Fibroblast of skin of right quadriceps (primary cell): ENCODE results near the gene WIPF2.

Experiments
- DNase-seq: peaks from one replicate; pipeline ENCODE4 v3.0.0-alpha.2; 2013

WIPF2 gene

DNA sequence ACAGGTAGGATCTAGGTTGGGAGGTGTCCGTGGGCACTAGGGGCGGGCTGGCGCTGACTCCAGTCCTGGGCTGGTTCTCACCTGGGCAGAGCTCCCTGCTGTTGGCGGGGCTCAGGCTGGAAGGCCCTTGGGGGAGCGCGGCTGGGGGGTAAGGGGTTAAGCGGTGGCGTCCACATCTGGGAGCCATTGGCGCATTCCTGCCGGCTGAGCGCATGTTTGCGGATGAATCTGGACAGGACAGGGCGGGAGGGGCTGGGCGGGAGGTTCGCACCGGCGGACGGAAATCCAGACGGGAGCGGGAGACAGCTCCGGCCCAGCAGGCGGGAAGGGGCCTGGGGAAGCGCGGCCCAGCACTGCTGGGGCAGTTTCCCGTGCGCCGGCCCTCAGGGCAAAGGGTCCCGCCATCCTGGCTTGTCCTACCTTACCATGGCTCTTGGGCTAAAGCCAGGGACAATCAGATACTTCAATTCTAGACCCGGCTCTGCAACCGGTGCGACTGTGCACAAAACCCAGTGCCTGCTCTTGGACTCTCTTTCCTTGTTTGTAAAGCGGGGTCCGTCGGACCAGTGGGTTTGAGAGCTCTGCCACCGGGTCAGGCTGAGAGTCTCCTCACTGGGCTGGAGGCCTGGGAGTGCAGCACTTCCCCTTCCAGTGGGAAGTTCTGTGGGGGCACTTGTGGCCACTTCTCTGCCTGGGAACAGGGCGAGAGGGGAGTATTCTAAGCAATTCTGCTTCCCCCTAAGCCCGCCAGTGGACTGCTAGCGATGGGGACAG lies 97.7 kb downstream of the WIPF2 start:
- peak; percentile 83 for DNase-seq

DNA sequence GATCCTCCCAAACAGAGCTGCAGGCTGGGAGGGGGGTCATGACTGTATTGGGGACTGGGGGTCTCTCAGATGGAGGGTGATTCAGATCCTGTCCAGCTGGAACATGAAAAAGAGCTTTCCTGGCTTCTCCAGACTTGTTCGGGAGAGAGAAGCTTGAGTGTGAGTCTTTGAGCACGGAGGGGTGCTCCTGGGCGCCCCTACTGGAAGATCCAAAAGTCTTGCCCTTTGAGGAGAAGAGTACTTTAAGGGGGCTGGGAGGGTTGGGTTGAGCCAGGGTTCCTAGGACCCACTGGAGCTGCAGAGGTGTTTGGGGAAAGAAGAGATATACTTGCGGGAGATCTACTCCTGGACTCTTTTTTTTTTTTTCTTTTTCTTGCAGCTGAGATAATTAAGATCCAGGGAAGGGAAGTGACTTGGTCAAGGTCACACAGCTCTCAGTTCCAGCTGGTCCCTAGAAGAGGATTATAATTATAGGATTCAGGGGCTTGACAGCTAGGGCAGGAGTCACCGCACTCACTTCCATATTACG lies 98.3 kb downstream of the WIPF2 start:
- peak; percentile 76 for DNase-seq

DNA sequence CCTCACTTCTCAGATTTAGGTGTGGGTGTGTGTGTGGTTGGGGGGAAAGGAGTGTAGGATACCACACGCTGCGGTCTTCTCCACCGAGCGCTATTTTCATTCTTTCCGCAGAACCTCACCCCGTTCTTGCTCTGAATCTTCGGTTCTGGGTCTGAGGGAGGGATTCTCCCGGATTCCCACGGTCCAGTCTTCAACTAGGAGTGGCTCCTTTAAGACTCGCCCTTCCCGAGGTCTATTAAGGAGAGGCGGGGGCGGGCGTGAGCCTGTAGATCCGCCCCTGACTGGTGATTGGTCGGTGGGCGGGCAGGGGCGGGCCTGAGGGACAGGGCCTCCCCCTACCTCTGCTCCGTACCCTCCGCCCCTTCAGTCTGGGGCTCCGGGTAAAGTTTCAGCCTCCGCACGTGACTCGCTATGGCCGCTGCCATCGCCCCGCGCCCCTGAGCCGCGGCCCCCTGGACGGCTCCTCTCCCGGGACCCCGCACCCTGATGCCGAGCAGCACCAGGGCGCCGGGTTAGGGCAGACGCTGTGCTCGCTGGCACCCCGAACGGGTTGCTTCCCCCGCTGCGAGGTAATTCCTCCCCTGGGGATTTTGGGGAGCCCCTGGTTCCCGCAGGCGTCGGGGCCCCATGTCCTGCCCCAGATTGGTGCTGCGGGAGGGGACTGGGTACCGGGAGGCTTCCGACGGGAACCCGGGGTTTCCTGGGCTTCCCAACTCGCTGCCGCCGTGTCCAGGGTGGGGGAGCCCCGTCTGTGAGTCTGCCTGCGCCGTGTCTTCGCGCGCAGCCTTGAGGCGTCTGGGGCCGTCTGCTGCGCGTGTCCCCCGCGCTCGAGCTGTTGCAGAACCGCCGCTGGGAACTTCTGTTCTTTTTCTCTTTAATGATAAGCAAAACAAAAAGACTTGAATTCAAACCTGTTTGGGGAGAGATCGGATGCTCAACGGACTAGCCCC lies 99.1 kb downstream of the WIPF2 start:
- DNase-seq: peak; percentile 97

DNA sequence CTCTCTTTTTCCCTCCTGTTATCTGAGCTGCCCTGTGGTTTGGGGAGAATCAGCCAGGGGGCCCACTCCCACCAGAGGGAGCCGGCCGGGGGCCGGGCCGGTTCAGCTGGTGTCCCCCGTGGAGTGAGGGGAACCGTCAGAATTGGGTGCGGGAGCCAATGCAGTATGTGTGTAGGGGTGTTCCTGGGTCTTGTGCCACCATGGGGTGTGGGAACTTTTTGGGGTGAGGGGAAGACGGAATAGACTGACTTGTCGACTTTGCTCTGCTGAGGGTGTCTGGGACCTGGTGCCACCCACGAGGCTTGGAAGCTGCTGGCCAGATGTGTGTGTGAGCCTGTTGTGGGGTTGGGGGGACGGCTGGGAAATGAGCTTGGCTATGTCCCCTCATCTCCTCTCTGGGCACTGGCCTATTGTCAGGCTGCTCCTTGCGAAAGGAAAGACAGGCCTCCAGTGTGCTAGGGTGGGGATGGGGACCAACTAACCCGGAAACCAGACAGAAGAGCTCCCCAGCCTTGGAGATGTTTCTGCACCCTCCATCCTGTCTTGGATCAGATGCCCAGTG lies 99.8 kb downstream of the WIPF2 start:
- no peak for DNase-seq

DNA sequence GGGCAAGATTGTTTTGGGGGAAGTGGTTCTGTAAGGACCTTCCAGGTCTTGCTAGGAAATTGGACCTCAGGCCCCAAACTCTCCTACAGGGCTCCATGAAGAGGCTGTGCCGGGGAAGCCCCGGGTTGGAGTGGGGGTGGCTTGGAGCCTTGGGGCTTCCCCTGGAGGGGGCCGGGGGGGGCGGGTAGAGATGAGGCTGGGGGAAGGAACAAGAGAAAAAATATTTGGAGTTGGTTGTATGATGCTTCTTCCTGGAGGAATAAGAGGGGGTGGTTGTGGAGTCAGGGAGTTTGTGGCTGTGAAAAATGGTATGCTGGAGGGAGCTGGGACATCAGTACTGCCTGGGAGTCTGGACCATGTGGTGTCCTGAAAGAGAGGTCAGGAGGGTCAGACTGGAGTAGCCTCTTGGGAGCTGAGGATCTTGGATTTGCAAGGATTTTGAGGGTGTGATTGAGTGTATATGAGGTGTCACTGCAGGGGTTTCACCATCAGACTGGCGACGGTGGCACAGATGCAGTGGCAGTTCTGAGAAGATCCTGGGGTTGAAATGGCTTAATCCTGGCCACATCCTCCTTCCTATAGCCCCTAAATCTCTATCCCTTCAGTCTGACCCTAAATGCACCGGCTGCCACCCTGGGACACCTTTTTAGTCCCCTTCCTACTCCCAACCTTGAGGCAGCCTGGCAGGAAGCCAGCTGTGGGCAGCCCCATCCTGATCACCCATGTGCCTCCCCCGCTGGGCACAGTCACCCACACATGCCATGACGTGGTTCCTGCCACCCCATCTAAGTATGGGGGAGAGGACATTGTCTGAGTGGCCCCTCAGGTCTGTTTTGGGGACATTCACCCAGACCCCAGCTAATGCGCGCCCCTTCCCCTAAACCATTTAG lies 100.8 kb downstream of the WIPF2 start:
- DNase-seq: no peak

DNA sequence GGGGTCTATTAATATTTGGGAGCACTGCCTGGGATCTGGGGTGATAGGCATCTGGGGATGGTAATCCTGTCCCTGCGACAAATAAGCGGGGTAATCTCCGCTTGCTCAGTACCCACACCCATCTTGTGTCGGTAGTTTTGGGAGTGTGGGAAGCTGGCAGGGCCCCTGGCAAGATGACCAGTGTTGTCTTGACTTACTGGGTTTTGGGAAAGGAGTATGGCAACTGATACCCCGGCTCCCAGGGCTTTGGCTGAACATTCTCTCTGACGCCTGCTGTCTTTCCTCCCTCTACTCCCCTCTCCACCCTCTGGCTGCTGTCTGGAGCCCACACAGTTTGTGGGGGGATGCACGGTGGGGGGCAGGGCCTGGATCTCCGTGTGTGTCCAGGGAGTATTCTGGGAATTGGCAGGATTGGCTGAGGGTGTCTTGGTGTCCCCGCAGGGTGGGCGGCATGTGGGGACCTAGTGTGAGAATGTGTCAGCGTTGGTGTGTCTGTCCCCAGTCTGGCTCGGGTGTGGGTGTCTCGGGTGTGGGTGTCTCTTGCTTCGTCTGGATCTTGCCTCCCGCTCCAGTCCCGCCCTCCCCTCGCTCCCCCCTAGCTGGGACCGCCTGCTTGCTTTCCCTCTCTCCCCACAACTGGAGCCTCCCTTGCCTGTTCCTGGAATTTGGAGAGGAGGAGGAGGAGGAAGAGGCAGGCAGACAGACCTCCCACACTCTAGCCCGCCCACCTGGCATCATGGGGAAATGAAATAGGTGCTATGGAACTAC lies 101.8 kb downstream of the WIPF2 start:
- peak; percentile 80 for DNase-seq

DNA sequence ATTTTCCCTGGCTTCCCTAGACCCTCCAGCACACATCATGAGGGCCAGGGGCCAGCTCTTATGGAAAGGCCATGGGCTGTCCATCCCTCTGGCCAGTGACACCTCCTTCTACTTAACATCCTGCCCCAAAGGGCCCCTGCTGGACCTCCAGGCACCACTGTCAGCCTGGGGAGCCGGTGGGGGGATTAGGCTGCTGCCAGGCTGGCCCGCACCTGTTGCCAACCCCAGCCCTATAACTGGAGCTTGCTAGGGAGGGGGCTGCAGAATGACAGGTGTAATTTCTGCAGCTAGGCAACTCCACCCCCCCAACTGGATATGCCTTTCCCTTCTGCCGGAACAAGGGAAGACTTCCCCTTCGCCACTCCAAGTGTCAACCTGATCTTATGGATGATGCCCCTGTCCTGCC lies 102.4 kb downstream of the WIPF2 start:
- no peak for DNase-seq

DNA sequence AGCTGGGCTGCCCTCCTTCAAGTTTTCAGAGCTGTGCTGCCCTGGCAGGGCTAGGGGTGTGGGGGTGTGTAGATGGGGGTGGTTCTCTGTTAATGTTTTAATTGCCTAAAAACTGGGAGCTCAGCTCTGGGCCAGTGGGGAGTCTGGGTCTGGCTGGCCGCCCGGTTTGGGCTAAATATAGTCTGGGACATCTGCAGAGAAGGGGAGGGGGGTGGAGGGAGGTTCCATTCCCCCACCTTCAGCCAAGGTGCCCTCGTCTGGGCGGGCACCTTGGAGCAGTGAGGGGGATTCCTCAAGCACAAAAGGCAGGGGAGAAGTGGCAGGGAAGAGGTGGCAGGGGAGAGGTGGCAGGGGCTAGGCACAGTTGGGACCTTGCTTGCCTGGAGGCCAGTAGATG lies 102.9 kb downstream of the WIPF2 start:
- DNase-seq: no peak

DNA sequence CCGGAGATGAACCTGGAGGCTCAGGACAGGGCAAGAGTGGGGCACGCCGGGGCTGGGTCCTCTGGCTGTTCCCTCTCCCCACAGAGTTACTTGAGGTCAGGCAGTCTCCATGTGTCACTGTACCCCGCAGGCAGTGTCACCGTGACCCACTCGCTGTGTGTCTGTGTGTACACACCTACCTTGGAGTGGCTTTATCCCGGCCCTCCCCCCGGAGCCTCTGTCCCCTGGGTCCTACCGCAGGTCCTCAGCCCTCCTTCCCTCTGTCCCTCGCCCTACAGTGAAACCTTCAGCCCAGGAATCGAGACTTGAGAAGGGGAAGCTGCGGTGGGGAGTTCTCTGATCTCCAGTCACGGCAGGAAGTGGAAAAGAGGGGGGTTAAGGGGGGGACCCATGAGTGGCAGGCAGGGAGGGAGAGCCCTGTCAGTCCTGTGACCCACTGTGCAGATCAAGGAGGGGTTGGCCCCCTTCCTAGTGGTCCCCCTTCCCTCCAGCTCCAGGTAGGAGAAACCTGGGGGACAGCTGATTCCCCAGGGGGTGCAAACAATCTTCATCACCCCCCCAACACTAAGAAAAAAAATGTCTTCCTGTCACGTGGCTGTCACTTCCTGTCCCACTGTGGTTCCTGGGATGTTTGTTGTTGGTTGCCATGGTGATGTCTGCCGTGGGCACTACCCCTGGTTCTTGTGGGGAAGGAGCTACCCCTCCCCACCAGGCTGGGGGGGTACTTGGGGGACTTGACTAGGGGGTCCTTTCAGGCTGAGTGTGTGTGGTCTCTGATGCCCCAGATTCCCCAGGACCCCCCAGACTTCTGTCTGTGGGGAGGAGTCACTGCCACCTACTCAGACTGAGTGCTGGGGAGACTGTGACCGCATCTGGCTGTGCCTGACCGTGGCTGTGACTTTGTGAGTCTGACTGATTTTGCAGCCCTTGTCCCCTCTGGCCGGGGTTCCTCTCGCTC lies 103.5 kb downstream of the WIPF2 start:
- DNase-seq: peak; percentile 85

DNA sequence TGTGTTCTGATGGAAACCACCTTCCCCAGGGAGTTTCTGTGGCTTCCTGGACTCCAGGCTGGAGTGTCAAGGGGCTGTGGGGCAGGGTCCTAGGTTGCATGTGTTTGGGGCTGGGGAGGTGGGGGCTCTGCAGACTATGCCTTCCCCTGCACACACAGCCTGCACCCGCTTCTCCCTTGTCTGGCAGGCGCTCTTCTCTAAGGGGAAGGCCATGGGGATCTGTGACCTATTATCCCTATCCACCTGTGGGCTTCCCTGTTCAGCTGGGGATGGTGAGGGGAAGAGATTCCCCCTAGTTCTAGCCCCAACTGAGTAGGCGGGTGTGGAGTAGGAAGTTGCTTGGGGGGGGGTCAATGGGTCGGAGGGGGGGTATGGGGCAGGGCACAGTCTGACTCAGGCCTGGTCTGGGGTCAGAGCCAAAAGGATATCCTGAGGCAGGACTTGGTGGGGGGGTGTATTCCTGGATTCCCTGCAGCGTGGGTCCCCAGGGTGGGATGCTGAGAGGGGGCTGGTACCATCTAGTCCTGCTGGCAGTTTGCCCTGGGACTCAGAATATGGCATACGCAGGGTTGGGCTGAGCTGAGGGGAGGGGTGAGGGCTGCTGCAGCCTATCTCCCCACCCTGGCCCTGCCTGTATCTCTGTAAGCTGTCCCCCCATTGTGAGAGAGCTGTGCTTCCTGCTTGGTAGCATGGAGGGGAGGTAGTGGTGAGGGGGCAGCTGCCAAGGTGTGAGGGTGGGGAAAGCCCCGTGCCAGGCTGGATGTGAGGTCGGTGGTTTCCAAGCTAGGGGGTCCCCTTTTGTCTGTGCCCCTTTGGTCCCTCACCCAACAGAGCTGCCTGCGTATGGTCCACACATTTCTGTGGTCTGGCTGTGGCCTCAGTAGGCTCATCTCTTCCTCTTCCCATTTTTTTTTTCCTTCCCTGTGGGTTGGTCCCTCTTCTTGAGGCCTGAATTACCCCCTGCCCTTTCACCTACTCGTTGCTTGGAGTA lies 104.6 kb downstream of the WIPF2 start:
- DNase-seq: peak; percentile 73

DNA sequence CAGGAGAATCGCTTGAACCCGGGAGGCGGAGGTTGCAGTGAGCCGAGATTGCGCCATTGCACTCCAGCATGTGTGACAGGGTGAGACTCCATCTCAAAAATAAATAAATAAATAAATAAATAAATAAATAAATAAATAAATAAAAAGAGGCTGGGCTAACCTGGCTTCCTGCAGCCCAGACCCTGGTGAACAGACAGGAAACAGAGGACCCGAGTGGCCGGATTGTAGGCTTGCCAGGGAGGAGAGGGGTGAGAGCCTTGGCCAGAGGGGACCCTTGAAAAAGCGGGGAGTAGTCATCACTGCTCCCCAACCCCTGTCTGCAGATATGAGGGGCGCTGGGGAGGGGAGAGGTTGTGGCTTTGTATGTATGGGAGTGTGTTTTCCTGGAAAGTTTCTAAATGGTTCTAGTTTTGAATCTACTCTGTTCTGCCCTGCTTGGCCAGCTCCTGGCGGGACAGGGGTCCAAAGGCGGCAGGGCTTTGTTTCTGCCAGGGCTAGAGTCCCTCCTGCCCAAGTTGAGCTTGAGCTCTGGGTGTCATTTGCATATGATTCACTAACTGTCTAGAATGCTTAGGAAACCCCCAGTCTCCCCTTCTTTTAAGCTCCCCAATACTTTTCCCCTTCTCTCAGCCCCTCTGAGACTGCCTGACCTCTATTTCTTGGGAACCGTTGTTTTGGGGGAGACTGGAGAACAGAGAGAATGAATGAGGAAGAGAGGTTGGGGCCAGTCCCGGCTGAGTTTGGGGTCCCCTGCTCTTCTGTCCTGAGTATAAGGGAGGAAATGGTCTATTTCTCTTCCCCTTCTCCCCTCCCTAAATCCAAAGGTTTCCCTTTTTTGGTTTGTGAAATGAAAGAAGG lies 106.3 kb downstream of the WIPF2 start:
- DNase-seq: no peak

DNA sequence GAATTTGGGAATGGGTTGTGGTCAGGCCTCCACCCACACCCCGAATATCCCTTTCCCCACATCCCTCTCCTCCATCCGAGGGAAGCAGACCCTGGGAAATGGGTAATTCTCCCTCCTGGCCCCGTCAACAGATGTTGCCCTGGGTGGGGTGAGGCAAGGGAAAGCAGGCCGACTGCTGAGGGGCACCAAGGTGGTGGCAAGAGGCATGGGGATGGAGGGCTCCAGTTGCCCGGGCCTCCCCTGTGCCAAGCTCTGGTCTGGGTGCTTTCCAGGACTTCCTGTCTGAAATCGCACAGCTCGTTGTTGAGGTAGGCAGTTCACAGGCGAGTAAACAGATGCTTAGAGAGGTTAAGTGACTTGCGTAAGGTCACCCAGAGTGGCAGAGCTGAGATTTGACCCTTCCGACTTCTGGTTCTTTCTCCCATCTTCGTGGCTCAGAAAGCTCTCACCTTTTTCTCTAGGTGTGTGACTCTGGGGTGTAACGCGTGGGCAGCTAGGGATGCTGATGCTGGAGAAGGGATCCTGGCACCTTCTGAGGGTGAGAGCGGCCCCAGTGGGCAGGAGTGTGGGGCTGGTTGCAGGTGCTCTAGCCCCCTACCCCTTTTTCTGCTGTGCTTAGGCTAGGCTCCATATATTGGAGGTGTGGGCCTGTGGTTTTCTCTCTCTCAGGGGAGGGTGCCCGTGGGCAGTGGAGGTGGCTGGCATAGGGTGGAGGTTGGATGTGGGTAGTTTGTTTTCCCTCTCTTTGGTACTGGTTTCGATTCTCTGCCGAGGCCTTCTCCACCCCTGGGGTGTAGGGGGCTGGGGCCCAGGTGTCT lies 107.1 kb downstream of the WIPF2 start:
- DNase-seq: no peak

DNA sequence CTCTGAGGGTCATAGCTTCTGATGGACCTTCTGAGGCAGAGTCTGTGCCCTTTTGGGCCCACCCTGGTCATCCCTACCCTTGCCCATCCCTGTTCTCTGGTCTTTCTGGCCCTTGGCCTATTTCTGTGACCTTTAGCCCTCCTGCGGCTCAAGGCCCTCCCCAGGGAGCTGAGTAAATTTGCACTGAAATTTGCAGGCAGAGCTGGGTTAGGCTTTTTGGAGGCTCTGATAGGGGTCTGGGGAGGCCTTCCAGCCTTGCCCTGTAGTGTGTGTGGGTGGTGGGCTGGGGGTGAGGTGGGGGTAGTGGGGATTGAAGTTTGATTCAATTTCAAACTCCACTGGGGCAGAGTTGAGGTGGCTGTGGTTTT lies 107.7 kb downstream of the WIPF2 start:
- no peak for DNase-seq

DNA sequence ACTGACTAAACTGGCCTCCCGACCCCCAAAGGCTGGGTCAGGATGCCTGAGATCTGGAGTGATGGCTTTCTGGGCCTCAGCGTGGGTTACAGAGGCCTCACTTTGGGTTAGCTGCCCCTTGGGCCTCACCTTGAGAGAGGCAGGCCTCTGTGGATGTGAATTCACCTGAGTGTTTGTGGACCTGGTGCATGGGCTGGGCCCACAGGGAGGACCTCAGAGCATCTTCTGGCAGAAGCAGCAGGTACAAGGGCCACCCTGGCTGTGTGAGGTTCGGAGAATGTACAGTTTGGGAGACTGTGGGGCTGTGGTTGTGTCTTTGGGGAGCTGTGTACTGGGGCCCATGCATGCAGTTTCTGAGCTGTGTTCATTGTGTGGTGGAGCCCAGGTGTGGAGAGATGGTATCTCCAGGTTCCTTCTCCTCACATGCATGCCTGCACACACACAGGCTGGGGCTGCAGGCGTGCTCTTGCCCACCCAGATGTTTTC lies 108.2 kb downstream of the WIPF2 start:
- DNase-seq: no peak

DNA sequence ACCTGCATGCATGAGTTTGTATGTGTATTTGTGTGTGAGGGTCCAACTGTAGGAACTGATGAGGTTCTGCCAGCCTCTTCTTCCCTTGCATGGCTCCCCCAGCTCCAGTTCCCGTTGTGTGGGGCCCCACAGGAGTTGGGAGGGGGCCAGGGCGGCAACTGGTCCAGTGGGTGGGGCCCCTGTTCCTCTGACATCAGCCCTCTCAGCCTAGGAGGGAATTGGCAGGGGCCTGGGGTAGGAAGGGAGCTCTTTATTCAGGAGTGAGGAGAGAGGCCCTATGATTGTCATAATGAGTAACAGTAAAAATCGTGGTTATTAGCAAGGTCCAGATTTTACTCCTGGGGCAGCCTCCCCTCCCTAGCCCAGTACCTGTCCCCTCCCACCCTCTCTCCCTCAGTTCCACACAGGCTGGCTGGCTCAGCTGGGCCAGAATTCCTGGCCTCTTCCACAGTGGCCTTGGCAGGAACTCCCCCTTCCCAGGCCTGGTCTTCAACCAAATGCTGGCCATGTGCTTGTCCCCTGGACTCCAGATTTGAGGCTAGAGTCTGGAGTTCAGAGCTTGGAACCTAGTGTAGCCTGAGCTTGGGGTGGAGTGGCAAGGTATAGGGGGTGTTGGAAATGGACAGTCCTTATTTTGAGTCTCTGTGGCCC lies 108.8 kb downstream of the WIPF2 start:
- DNase-seq: no peak

DNA sequence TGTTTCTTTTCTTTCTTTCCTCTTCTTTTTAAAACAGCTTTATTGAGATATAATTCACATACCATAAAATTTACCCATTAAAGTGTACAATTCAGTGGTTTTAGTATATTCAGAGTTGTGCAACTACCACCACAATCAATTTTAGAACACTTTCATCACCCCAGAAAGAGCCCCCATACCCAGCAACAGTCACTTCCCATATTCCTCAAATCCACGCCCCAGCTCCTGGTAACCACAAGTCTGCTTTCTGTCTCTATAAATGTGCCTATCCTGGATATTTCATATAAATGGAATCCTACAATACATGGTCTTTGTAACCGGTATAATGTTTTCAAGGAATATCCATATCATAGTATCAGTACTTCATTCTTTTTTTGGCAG lies 109.3 kb downstream of the WIPF2 start:
- DNase-seq: peak; percentile 49
